Measurements from ENCODE around the gene HHIPL1. TPM values are rescaled to one million over a fixed set of nuclear protein-coding genes. Genes with fewer than 3 reads are reported as not detected.

Gene HHIPL1
- 12.0 TPM for total RNA-seq (ENCODE audit: insufficient read depth, low replicate concordance)

- DNase-seq (ENCODE audit: low spot score) = no peak
These were observed at the start of gene HHIPL1 for GRCh38 chr14:99644723-99645544. TSS of gene HHIPL1 (plus strand) at chr14:99645129. CDS start at chr14:99645208, 79 bp downstream.

- DNase-seq (ENCODE audit: low spot score) = no peak
These were observed 49.4 kb upstream of the HHIPL1 start for GRCh38 chr14:99595524-99595923.

GRCh38 chr14:99596071-99596627 is 48.8 kb upstream of the HHIPL1 start:
- peak; percentile 71 for DNase-seq (ENCODE audit: low spot score)

- no peak for DNase-seq (ENCODE audit: low spot score)
These were observed 48.2 kb upstream of the HHIPL1 start for GRCh38 chr14:99596772-99597171.

- DNase-seq (ENCODE audit: low spot score) = no peak
These were observed 46.9 kb upstream of the HHIPL1 start for GRCh38 chr14:99597911-99598600.

- no peak for DNase-seq (ENCODE audit: low spot score)
These were observed 46.2 kb upstream of the HHIPL1 start for GRCh38 chr14:99598774-99599173.

- no peak for DNase-seq (ENCODE audit: low spot score)
These were observed 45.5 kb upstream of the HHIPL1 start for GRCh38 chr14:99599393-99599792.

- no peak for DNase-seq (ENCODE audit: low spot score)
These were observed 44.6 kb upstream of the HHIPL1 start for GRCh38 chr14:99600232-99600888.

- DNase-seq (ENCODE audit: low spot score) = peak; percentile 45
These were observed 43.5 kb upstream of the HHIPL1 start for GRCh38 chr14:99601361-99601831.

- DNase-seq (ENCODE audit: low spot score) = peak; percentile 51
These were observed 42.7 kb upstream of the HHIPL1 start for GRCh38 chr14:99602054-99602787.

GRCh38 chr14:99602788-99603415 is 42.0 kb upstream of the HHIPL1 start:
- no peak for DNase-seq (ENCODE audit: low spot score)

- no peak for DNase-seq (ENCODE audit: low spot score)
These were observed 41.3 kb upstream of the HHIPL1 start, which contains the start of gene CCDC85C for GRCh38 chr14:99603471-99604277. TSS of gene CCDC85C (minus strand) at chr14:99604207. CDS start at chr14:99603959, 248 bp downstream.

- DNase-seq (ENCODE audit: low spot score) = peak; percentile 97
These were observed 40.6 kb upstream of the HHIPL1 start for GRCh38 chr14:99604278-99604765.

GRCh38 chr14:99604766-99605298 is 40.1 kb upstream of the HHIPL1 start:
- peak; percentile 46 for DNase-seq (ENCODE audit: low spot score)

- peak; percentile 60 for DNase-seq (ENCODE audit: low spot score)
These were observed 39.5 kb upstream of the HHIPL1 start for GRCh38 chr14:99605299-99605961.

GRCh38 chr14:99606359-99606758 is 38.6 kb upstream of the HHIPL1 start:
- DNase-seq (ENCODE audit: low spot score) = peak; percentile 55

- no peak for DNase-seq (ENCODE audit: low spot score)
These were observed 36.3 kb upstream of the HHIPL1 start for GRCh38 chr14:99608591-99608990.
